GM21717 (cell line): ENCODE data around the gene KIAA1549.
"Not testable (repeated sequence)": the region's sequence is repeated elsewhere in the genome, so short reads cannot be mapped to it uniquely, and the experiment has no call there.

ENCODE experiments used
- ATAC-seq: cut with Tn5 transposase; IDR thresholded peaks from one replicate; pipeline ENCODE4 v1.9.1; 2021; ENCODE audit warnings: mild to moderate bottlenecking, moderate library complexity; ENCODE audit not compliant: unreplicated experiment

KIAA1549 gene

GRCh38 chr7:138821912-138822311, 159.3 kb downstream of the KIAA1549 start:
- ATAC-seq, result no peak

- ATAC-seq, result no peak
Measured at GRCh38 chr7:138819625-138820024, 161.6 kb downstream of the KIAA1549 start.

GRCh38 chr7:138816650-138817049, 164.5 kb downstream of the KIAA1549 start:
- ATAC-seq, result no peak

- ATAC-seq, result no peak
Measured at GRCh38 chr7:138814816-138815332, 166.3 kb downstream of the KIAA1549 start.

- ATAC-seq, result no peak
Measured at GRCh38 chr7:138813945-138814344, 167.2 kb downstream of the KIAA1549 start.

- not testable (repeated sequence) for ATAC-seq
Measured at GRCh38 chr7:138811327-138811726, 169.9 kb downstream of the KIAA1549 start.

- no peak for ATAC-seq
Measured at GRCh38 chr7:138809346-138809745, 171.8 kb downstream of the KIAA1549 start.

- ATAC-seq, result no peak
Measured at GRCh38 chr7:138804618-138805017, 176.6 kb downstream of the KIAA1549 start.

GRCh38 chr7:138802706-138803105, 178.5 kb downstream of the KIAA1549 start:
- no peak for ATAC-seq

GRCh38 chr7:138801256-138801655, 179.9 kb downstream of the KIAA1549 start:
- no peak for ATAC-seq

- ATAC-seq, result no peak
Measured at GRCh38 chr7:138799336-138800000, 181.7 kb downstream of the KIAA1549 start.

- ATAC-seq, result no peak
Measured at GRCh38 chr7:138798836-138799235, 182.4 kb downstream of the KIAA1549 start.

GRCh38 chr7:138797715-138798320, 183.4 kb downstream of the KIAA1549 start, which contains the start of the genes ATP6V0A4 and TMEM213:
Gene ATP6V0A4, minus strand, starts transcription at chr7:138798196. Its CDS starts 26,949 bp downstream, at chr7:138771247.
Gene TMEM213, plus strand, starts transcription at chr7:138797994. Its CDS starts 111 bp downstream, at chr7:138798105.
- no peak for ATAC-seq

GRCh38 chr7:138797046-138797445, 184.1 kb downstream of the KIAA1549 start:
- ATAC-seq, result not testable (repeated sequence)

GRCh38 chr7:138796038-138796615, 185.1 kb downstream of the KIAA1549 start:
- no peak for ATAC-seq

- ATAC-seq, result no peak
Measured at GRCh38 chr7:138785587-138786437, 195.4 kb downstream of the KIAA1549 start.

- no peak for ATAC-seq
Measured at GRCh38 chr7:138784692-138785091, 196.5 kb downstream of the KIAA1549 start.
